ENCODE measurements around the gene PLXNA2. TPM values are rescaled to one million over a fixed set of nuclear protein-coding genes. Genes with fewer than 3 reads are reported as not detected.

PLXNA2 gene
- total RNA-seq, 1 experiment from 2014 or later: 8.7 TPM

- peaks cover 15% of the 10 kb centered on the region for H3K4me1 ChIP-seq (replicated peaks)
- H3K36me3 ChIP-seq: peaks cover 6% of the 10 kb centered on the region
- no peak overlapping the region for H3K4me3 ChIP-seq
- no peak overlapping the region for H3K27ac ChIP-seq
- DNase-seq (ENCODE audit: low read depth in 1 of 2, low spot score in 2 of 2): no peak
- no peaks in the 10 kb centered on the region for H3K9me3 ChIP-seq (replicated peaks)
- no peaks in the 10 kb centered on the region for H3K27me3 ChIP-seq (replicated peaks)
These were observed 80.6 kb downstream of the PLXNA2 start for GRCh38 chr1:208163539-208163938.

DNA sequence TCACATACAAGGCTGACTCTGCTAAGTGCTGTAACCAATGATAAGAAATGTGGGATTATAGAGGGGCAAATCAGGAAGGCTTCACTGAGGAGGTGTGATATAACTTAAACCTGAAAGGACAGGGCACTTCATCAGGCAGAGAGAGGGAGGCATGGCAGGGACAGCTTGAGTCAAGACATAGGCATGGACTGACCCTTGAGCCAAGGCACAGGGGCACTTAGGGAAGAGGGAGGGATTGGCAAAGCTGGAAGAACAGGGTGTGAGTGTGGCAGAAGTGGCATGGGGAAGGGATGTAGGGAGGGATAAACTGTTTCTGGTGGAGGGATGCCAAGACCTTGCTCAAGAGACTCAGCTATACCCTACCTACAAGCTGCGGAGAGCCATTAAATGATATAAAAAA, 81.3 kb downstream of the PLXNA2 start:
- Histone ChIP-seq H3K27me3 (replicated peaks) (no peaks in the 10 kb centered on the region), H3K4me1 (replicated peaks) (peaks cover 15% of the 10 kb centered on the region), H3K36me3 (peaks cover 6% of the 10 kb centered on the region), H3K9me3 (replicated peaks) (no peaks in the 10 kb centered on the region), H3K4me3 (no peak overlapping the region), H3K27ac (no peak overlapping the region)
- no peak for DNase-seq (ENCODE audit: low read depth in 1 of 2, low spot score in 2 of 2)

- DNase-seq (ENCODE audit: low read depth in 1 of 2, low spot score in 2 of 2): no peak
- no peaks in the 10 kb centered on the region for H3K27me3 ChIP-seq (replicated peaks)
- H3K4me3 ChIP-seq: no peak overlapping the region
- H3K36me3 ChIP-seq: peaks cover 6% of the 10 kb centered on the region
- H3K9me3 ChIP-seq (replicated peaks): no peaks in the 10 kb centered on the region
- H3K4me1 ChIP-seq (replicated peaks): peaks cover 13% of the 10 kb centered on the region
- no peak overlapping the region for H3K27ac ChIP-seq
These were observed 82.4 kb downstream of the PLXNA2 start for GRCh38 chr1:208161656-208162375.

- Histone ChIP-seq H3K27ac (no peak overlapping the region), H3K9me3 (replicated peaks) (no peaks in the 10 kb centered on the region), H3K4me1 (replicated peaks) (peaks cover 5% of the 10 kb centered on the region), H3K4me3 (no peak overlapping the region), H3K36me3 (peaks cover 6% of the 10 kb centered on the region), H3K27me3 (replicated peaks) (no peaks in the 10 kb centered on the region)
- DNase-seq (ENCODE audit: low read depth in 1 of 2, low spot score in 2 of 2): no peak
These were observed 83.2 kb downstream of the PLXNA2 start for GRCh38 chr1:208161005-208161404.

GRCh38 chr1:208160259-208160819, 83.8 kb downstream of the PLXNA2 start:
- H3K4me1 ChIP-seq (replicated peaks): 0 out of 2 replicates have a peak, but pooled peaks cover 3% of the 10 kb centered on the region
- no peaks in the 10 kb centered on the region for H3K27me3 ChIP-seq (replicated peaks)
- no peak for DNase-seq (ENCODE audit: low read depth in 1 of 2, low spot score in 2 of 2)
- no peak overlapping the region for H3K4me3 ChIP-seq
- no peaks in the 10 kb centered on the region for H3K9me3 ChIP-seq (replicated peaks)
- H3K27ac ChIP-seq: no peak overlapping the region
- no peaks in the 10 kb centered on the region; the same call in none of the 2 replicates for H3K36me3 ChIP-seq

DNA sequence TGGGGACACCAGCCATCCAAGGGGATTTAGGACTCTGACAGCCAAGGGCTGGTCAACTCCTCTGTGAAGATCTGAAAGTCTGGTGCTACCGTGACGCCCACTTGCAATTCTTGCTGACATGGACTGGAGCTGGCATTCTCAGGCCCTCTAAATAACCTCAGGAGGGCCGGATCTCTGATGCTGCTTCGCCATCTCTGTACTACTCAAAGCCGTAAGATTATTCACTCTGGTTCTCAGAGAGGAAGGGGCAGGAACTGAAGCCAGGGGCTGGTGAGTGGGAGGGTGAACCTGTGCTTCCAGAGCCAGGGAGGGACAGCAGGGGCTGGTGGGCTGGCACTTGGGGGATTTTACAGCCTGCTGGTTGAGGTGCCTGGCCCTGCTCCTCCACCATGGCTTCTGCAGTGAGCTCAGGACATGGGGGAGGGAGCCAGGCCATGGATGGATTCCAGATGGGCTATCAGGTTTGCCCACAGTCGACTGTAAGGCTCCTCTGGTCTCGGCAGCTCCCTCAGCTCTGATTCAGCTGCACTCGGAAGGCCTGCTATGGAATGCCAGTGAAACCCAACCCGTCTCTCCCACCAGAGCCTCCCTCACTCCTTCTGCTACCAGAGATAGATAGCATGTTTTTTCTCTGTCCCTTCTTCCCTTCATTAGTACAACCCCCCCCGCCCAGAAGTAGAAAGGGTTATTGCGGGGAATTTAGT, 84.5 kb downstream of the PLXNA2 start:
- Histone ChIP-seq H3K27ac (no peak overlapping the region), H3K4me1 (replicated peaks) (0 out of 2 replicates have a peak, but pooled peaks cover 3% of the 10 kb centered on the region), H3K36me3 (no peaks in the 10 kb centered on the region; the same call in 1 of the 2 replicates), H3K27me3 (replicated peaks) (no peaks in the 10 kb centered on the region), H3K4me3 (no peak overlapping the region), H3K9me3 (replicated peaks) (no peaks in the 10 kb centered on the region)
- DNase-seq (ENCODE audit: low read depth in 1 of 2, low spot score in 2 of 2): no peak

DNA sequence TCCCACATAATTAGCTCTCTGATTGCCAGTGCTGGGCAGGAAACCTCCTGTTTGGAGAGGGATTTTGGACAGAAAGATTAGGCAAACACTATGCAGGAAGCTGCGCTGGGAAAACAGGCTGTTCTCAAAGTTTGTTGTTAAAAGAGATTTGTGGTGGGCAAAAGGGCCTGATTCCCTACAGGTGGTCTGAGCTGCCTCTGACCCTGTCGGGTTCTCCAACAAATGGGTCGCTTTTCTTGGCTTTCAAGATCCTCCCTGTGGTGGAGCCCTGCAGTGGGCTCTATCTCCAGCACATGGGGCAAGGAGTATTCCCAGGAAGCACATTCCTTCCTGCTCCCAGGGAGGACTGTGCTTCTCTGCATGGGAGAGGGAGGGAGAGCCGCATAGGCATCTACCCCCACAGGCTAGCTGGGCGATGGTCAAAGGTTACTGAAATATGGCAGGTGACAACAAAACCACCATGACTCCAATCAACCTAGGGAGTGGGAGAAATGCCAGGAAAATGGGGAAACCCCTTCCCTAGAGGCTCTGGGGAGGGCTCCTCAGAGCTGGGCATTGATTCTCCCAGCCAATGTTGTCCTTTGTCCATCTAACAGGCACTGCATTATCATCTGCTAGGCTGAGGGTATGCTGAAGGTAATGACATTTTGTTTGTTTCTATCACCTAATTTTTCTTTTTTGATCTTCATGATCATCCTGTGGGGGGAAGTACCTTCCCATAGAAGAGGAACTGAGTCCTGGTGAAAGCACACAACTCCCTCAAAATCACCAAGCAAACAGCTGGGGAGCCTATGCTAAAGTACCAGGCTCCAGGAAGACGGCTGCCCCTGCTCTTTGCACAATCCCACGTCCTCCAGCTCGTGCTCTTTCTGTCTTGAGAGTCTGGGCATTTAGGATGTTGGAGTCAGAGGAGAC, 85.3 kb downstream of the PLXNA2 start:
- H3K27me3 ChIP-seq (replicated peaks): no peaks in the 10 kb centered on the region
- DNase-seq (ENCODE audit: low read depth in 1 of 2, low spot score in 2 of 2): no peak
- no peaks in the 10 kb centered on the region; the same call in 1 of the 2 replicates for H3K36me3 ChIP-seq
- H3K9me3 ChIP-seq (replicated peaks): no peaks in the 10 kb centered on the region
- H3K4me3 ChIP-seq: no peak overlapping the region
- no peak overlapping the region for H3K27ac ChIP-seq
- H3K4me1 ChIP-seq (replicated peaks): 0 out of 2 replicates have a peak, but pooled peaks cover 3% of the 10 kb centered on the region

DNA sequence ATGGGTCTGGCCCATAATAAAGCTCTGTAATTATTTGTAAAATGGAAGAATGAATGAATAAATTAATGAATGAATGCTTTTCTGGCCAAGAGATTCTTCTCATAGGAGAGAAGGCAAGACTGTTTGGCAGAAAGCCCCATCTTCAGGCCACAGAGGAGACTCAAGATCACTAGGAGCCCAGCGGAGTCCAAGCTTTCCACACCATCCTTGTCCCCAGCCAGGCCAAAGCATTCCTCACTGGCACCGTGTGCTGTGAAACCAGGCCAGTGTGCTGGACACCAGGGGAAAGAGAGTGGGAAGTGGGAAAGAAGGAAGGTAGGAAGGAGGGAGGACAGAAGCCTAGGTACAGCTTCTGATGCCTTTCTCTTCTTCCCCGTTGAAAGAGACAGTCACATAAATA, 86.4 kb downstream of the PLXNA2 start:
- Histone ChIP-seq H3K27me3 (replicated peaks) (no peaks in the 10 kb centered on the region), H3K27ac (no peak overlapping the region), H3K9me3 (replicated peaks) (no peaks in the 10 kb centered on the region), H3K4me1 (replicated peaks) (0 out of 2 replicates have a peak, but pooled peaks cover 3% of the 10 kb centered on the region), H3K4me3 (no peak overlapping the region), H3K36me3 (no peaks in the 10 kb centered on the region; the same call in 1 of the 2 replicates)
- DNase-seq (ENCODE audit: low read depth in 1 of 2, low spot score in 2 of 2): no peak

GRCh38 chr1:208156741-208157140, 87.4 kb downstream of the PLXNA2 start:
- no peak overlapping the region for H3K4me3 ChIP-seq
- H3K9me3 ChIP-seq (replicated peaks): no peaks in the 10 kb centered on the region
- H3K27me3 ChIP-seq (replicated peaks): no peaks in the 10 kb centered on the region
- 0 out of 2 replicates have a peak, but pooled peaks cover 3% of the 10 kb centered on the region for H3K4me1 ChIP-seq (replicated peaks)
- no peak overlapping the region for H3K27ac ChIP-seq
- no peaks in the 10 kb centered on the region; the same call in 1 of the 2 replicates for H3K36me3 ChIP-seq
- DNase-seq (ENCODE audit: low read depth in 1 of 2, low spot score in 2 of 2): no peak

DNA sequence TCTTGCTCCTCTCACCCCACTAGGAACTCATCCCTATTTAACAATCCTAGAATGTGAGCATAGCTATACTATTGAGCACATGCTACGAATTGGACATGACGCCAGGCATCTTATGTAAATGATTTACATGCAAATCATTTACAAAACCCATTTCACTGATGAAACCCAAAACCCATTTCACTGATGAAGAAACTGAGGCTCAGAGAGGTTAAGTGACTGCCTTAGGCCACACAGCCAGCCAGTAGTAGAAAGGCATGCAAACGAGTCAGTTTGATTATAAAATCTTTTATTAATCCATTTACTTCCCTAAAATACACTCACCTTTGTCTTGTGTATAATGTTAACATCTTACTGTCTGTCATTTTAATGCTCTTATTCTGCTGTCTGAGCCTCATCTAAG, 87.9 kb downstream of the PLXNA2 start:
- Histone ChIP-seq H3K4me3 (no peak overlapping the region), H3K27me3 (replicated peaks) (no peaks in the 10 kb centered on the region), H3K36me3 (no peaks in the 10 kb centered on the region; the same call in 1 of the 2 replicates), H3K4me1 (replicated peaks) (peaks cover 3% of the 10 kb centered on the region; the same call in 1 of the 2 replicates), H3K9me3 (replicated peaks) (no peaks in the 10 kb centered on the region), H3K27ac (no peak overlapping the region)
- no peak for DNase-seq (ENCODE audit: low read depth in 1 of 2, low spot score in 2 of 2)

DNA sequence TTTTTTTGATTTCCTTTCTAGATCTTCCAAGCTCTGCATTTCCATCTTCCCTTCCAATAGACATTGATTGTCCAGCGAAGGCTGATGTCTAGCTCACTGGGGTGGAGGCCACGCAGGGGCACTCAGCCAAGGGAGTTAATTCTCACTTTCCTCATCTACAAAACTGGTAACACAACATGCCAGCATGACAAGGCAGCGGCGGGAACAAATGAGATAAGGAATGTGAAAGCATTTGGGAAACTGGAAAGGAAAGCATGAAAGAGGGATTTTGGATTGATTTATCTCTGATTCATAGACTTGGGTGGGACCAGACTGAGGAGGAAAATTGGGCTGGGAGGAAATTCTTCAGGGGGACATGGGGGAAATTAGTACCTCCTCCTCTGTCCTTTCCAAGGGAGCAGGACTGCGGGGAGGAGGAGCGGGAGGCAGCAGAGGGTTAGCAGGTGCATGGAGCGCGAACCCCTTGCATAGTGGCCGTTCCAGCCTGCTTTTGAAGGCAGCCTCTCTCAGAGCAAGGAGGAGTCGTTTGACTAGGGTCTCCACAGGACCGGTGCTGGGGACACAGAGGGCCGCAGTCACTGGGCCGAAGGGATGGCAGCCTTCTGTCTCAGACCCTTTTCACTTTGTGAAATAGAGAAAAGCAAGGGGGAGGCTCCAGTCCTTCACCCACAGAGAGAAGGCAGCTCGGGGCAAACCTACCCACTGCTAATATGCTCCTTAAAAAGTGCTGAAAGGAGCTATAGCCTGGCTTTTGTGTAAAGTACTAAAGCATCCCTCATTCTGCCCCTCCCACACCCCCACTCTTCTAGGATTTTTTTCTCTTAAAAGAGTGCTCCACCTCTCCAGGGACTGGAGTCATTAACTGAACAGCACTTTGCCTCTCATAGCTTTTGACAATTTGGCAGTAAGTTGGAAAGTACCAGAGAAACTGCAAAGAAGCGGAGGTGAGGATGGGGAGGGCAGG, 89.2 kb downstream of the PLXNA2 start:
- no peaks in the 10 kb centered on the region for H3K9me3 ChIP-seq (replicated peaks)
- no peak for DNase-seq (ENCODE audit: low read depth in 1 of 2, low spot score in 2 of 2)
- no peaks in the 10 kb centered on the region for H3K36me3 ChIP-seq
- H3K4me3 ChIP-seq: no peak overlapping the region
- no peaks in the 10 kb centered on the region for H3K27me3 ChIP-seq (replicated peaks)
- no peak overlapping the region for H3K27ac ChIP-seq
- H3K4me1 ChIP-seq (replicated peaks): peaks cover 11% of the 10 kb centered on the region

- no peaks in the 10 kb centered on the region for H3K27me3 ChIP-seq (replicated peaks)
- DNase-seq (ENCODE audit: low read depth in 1 of 2, low spot score in 2 of 2): no peak
- H3K9me3 ChIP-seq (replicated peaks): 0 out of 2 replicates have a peak, but pooled peaks cover 2% of the 10 kb centered on the region
- peaks cover 11% of the 10 kb centered on the region for H3K4me1 ChIP-seq (replicated peaks)
- no peak overlapping the region for H3K4me3 ChIP-seq
- H3K36me3 ChIP-seq: peaks cover 5% of the 10 kb centered on the region
- H3K27ac ChIP-seq: no peak overlapping the region
These were observed 90.1 kb downstream of the PLXNA2 start for GRCh38 chr1:208154040-208154439.

Data from SJSA1 (cell line).